HepG2 (cell line): ENCODE results near the gene PLK5. TPM values are rescaled to one million over a fixed set of nuclear protein-coding genes. Genes with fewer than 3 reads are reported as not detected.

Source experiments
- ATAC-seq: fragments of 200-7000 bp; cut with Tn5 transposase; 3 replicates; pipeline ENCODE4 v1.9.1; 2020; ENCODE audit warnings: mild to moderate bottlenecking, moderate library complexity
- BruUV-seq: library from RNA; stranded (reverse); fragments of 400-500 nt; replicated peaks from 2 replicates; lab custom pipeline; 2021; lab: Mats Ljungman, UMichigan
- CTCF ChIA-PET: fragments of 300-600 bp; formaldehyde crosslinking; extraction: SDS; loops from one replicate; lab custom pipeline; 2021; ENCODE audit warnings: low total read pairs, inconsistent platforms, low intra/inter-chr PET ratio; lab: Yijun Ruan, JAX
- POLR2A ChIA-PET: fragments of 350-600 bp; sonication (Branson Sonifier 250); formaldehyde crosslinking; loops from one replicate; lab custom pipeline; 2020; ENCODE audit warnings: antibody characterized with exemption, inconsistent platforms; lab: Yijun Ruan, JAX
- DNase-seq: peaks from one replicate; pipeline ENCODE4 v3.0.0-alpha.2; 2015; ENCODE audit warnings: low spot score
- FAIRE-seq: peaks from 3 replicates; lab custom pipeline; 2011; peaks lifted over from hg19 to GRCh38; lab: Jason Lieb, UNC
- H2AFZ ChIP-seq: one replicate; pipeline ENCODE4 v1.6.1; 2011; ENCODE audit warnings: low read length, inconsistent platforms
- H3K27ac ChIP-seq: fragments of 300-600 bp; 3 replicates; pipeline ENCODE4 v1.8.0; 2011; ENCODE audit warnings: mixed run types, mild to moderate bottlenecking, mixed read lengths, low read length, inconsistent platforms; ENCODE audit not compliant: insufficient read depth; ENCODE audit errors: extremely low read length
- H3K27me3 ChIP-seq, 2 experiments: fragments of 200-600 bp in 1 of 2; 2 replicates in 1 of 2; 3 replicates in 1 of 2; pipeline versions ENCODE4 v1.6.0 to v1.8.0; 2011; ENCODE audit warnings: low read length in 2 of 2, mild to moderate bottlenecking in 2 of 2, moderate library complexity in 2 of 2, inconsistent platforms in 1 of 2; ENCODE audit not compliant: insufficient read depth in 2 of 2, control insufficient read depth in 1 of 2
- H3K36me3 ChIP-seq, 2 experiments: fragments of 200-600 bp in 1 of 2; replicated peaks in 1 of 2; 2 replicates in 1 of 2; 3 replicates in 1 of 2; pipeline versions ENCODE4 v1.5.1 to v1.8.0; 2011; ENCODE audit warnings: low read length in 2 of 2, inconsistent platforms in 1 of 2; ENCODE audit not compliant: insufficient read depth in 2 of 2, control insufficient read depth in 1 of 2
- H3K4me1 ChIP-seq: 2 replicates; pipeline ENCODE4 v1.5.1; 2012; ENCODE audit warnings: low read length, inconsistent platforms; ENCODE audit not compliant: insufficient read depth
- H3K4me2 ChIP-seq: 2 replicates; pipeline ENCODE4 v1.6.0; 2011; ENCODE audit warnings: low read depth, low read length, inconsistent platforms
- H3K4me3 ChIP-seq, 3 experiments: fragments of 200-600 bp in 1 of 3; sonication (generic), shearing (Covaris generic) in 1 of 3; replicated peaks in 1 of 3; 2 replicates each; pipeline ENCODE4 v1.5.1; 2011 to 2016; ENCODE audit warnings: low read length in 3 of 3, inconsistent platforms in 2 of 3, low read depth in 2 of 3, mild to moderate bottlenecking in 2 of 3, control low read depth in 1 of 3, mixed read lengths in 1 of 3; ENCODE audit not compliant: insufficient read depth in 1 of 3
- H3K79me2 ChIP-seq: one replicate; pipeline ENCODE4 v1.6.1; 2011; ENCODE audit warnings: low read length, inconsistent platforms; ENCODE audit not compliant: insufficient read depth
- H3K9ac ChIP-seq: 2 replicates; pipeline ENCODE4 v1.6.0; 2011; ENCODE audit warnings: mild to moderate bottlenecking, low read depth, low read length, inconsistent platforms; ENCODE audit not compliant: insufficient read depth
- H3K9me3 ChIP-seq: 2 replicates; pipeline ENCODE4 v1.5.1; 2012; ENCODE audit warnings: mild to moderate bottlenecking, low read length
- H4K20me1 ChIP-seq: 2 replicates; pipeline ENCODE4 v1.6.0; 2011; ENCODE audit warnings: inconsistent platforms, mild to moderate bottlenecking, low read length, moderate library complexity; ENCODE audit not compliant: insufficient read depth
- ELK4 ChIP-seq: sonication (generic); formaldehyde crosslinking; IDR thresholded peaks from 2 replicates; pipeline ENCODE4 v1.9.0; 2021; ENCODE audit warnings: missing genetic modification reagents, borderline replicate concordance
- ETV6 ChIP-seq: sonication (generic); formaldehyde crosslinking; conservative IDR thresholded peaks from 2 replicates; pipeline ENCODE4 v1.4.0; 2020; ENCODE audit warnings: missing genetic modification reagents
- GABPB1 ChIP-seq: IDR thresholded peaks from 2 replicates; pipeline ENCODE4 v1.6.1; 2016; ENCODE audit warnings: mild to moderate bottlenecking, missing genetic modification reagents, moderate library complexity, missing compliant biosample characterization
- HNF4A ChIP-seq: sonication (generic); formaldehyde crosslinking; IDR thresholded peaks from 2 replicates; pipeline ENCODE4 v1.4.0; 2020; ENCODE audit warnings: missing genetic modification reagents
- HOXA9 ChIP-seq: sonication (generic); formaldehyde crosslinking; IDR thresholded peaks from 2 replicates; pipeline ENCODE4 v1.8.1; 2022; ENCODE audit warnings: missing genetic modification reagents, mild to moderate bottlenecking, moderate library complexity, borderline replicate concordance
- KLF11 ChIP-seq: IDR thresholded peaks from 2 replicates; pipeline ENCODE4 v1.6.1; 2016; ENCODE audit warnings: missing compliant biosample characterization
- NFKBIZ ChIP-seq: IDR thresholded peaks from 2 replicates; pipeline ENCODE4 v1.6.1; 2018; ENCODE audit warnings: missing genetic modification reagents, missing compliant biosample characterization
- NR2F1 ChIP-seq, 2 experiments: fragments of 450-650 bp in 1 of 2; formaldehyde crosslinking in 1 of 2; IDR thresholded peaks; 2 replicates each; pipeline versions ENCODE4 v1.5.0 to v1.6.1; 2016 to 2020; ENCODE audit warnings: mild to moderate bottlenecking in 1 of 2, missing compliant biosample characterization in 1 of 2, missing genetic modification reagents in 1 of 2, moderate library complexity in 1 of 2
- RBFOX2 ChIP-seq: fragments of 200-400 bp; formaldehyde crosslinking; IDR thresholded peaks from 2 replicates; pipeline ENCODE4 v1.6.1; 2017; ENCODE audit warnings: low read depth, mild to moderate bottlenecking, low read length
- RXRA ChIP-seq: sonication (generic); formaldehyde crosslinking; IDR thresholded peaks from 2 replicates; pipeline ENCODE4 v1.5.1; 2020; ENCODE audit warnings: missing genetic modification reagents
- SAP130 ChIP-seq: IDR thresholded peaks from 2 replicates; pipeline ENCODE4 v1.6.1; 2016; ENCODE audit warnings: low read depth
- SETDB1 ChIP-seq: sonication (generic); formaldehyde crosslinking; IDR thresholded peaks from 2 replicates; pipeline ENCODE4 v1.5.1; 2020; ENCODE audit warnings: missing genetic modification reagents, mild to moderate bottlenecking, borderline replicate concordance
- ZBTB49 ChIP-seq: sonication (generic); formaldehyde crosslinking; IDR thresholded peaks from 2 replicates; pipeline ENCODE4 v1.4.0; 2020; ENCODE audit warnings: missing genetic modification reagents, borderline replicate concordance
- ZNF563 ChIP-seq: sonication (generic); formaldehyde crosslinking; IDR thresholded peaks from 2 replicates; pipeline ENCODE4 v1.8.0; 2022; ENCODE audit warnings: mild to moderate bottlenecking, moderate library complexity, missing genetic modification reagents
- ZNF629 ChIP-seq: sonication (generic); formaldehyde crosslinking; conservative IDR thresholded peaks from 2 replicates; pipeline ENCODE4 v1.5.0; 2020; ENCODE audit warnings: missing genetic modification reagents
- ZNF703 ChIP-seq: sonication (generic); formaldehyde crosslinking; IDR thresholded peaks from 2 replicates; pipeline ENCODE4 v1.5.1; 2020; ENCODE audit warnings: missing genetic modification reagents, mild to moderate bottlenecking, moderate library complexity, borderline replicate concordance
- ZNF816 ChIP-seq: sonication (generic); formaldehyde crosslinking; IDR thresholded peaks from 2 replicates; pipeline ENCODE4 v1.8.0; 2022; ENCODE audit warnings: missing genetic modification reagents, mild to moderate bottlenecking, borderline replicate concordance
- ZNF883 ChIP-seq: sonication (generic); formaldehyde crosslinking; IDR thresholded peaks from 2 replicates; pipeline ENCODE4 v1.5.1; 2020; ENCODE audit warnings: mild to moderate bottlenecking, missing genetic modification reagents; ENCODE audit errors: not compliant biosample characterization
- WGBS: methylation state at CpG from one replicate; pipeline ENCODE4 v1.1.6; 2017; ENCODE audit warnings: low lambda C conversion rate; 5-methylcytosine and 5-hydroxymethylcytosine counted together
- in situ Hi-C: cut with HindIII; loops from 2 replicates; pipeline ENCODE4 v1.10.0; 2017; ENCODE audit warnings: low pct_unique_long_range_greater_than_20kb; ENCODE audit not compliant: extremely low pct_ligation_motif_present
- intact Hi-C: fragments of 100-400 bp; cut with micrococcal nuclease; formaldehyde crosslinking; loops from one replicate; pipeline ENCODE4 v1.10.0; 2022; ENCODE audit not compliant: unreplicated experiment
- polyA plus RNA-seq, 8 experiments: library from polyadenylated mRNA; depleted of rRNA in 3 of 8; stranded (reverse) in 7 of 8; unstranded in 1 of 8; fragments of >200 nt; fragmentation: Illumina TruSeq in 4 of 8; extraction: Trizol in 4 of 8; gene quantifications; 2 replicates each; pipeline versions ENCODE4 v1.2.1 to v1.2.3, GENCODE V29; 2011 to 2016; ENCODE audit warnings: low read depth in 4 of 8, missing spikeins in 1 of 8, mixed read lengths in 1 of 8; ENCODE audit not compliant: insufficient read depth in 1 of 8
- total RNA-seq, 5 experiments: library from RNA; depleted of rRNA; stranded (reverse); fragments of >200 nt; fragmentation: Illumina TruSeq; extraction: Trizol; gene quantifications; 2 replicates each; pipeline ENCODE4 v1.2.3, GENCODE V29; 2016; ENCODE audit warnings: low read depth in 1 of 5
- TF ChIP-seq, protein P1 (sequence below): sonication (generic); formaldehyde crosslinking; IDR thresholded peaks from 2 replicates; pipeline ENCODE4 v1.8.0; 2022; ENCODE audit warnings: mild to moderate bottlenecking, missing genetic modification reagents, moderate library complexity
- TF ChIP-seq, protein P2 (sequence below): sonication (generic); formaldehyde crosslinking; IDR thresholded peaks from 2 replicates; pipeline ENCODE4 v1.8.0; 2022; ENCODE audit warnings: mild to moderate bottlenecking, missing genetic modification reagents, moderate library complexity

PLK5 gene
- total and polyA plus RNA-seq, 2 of the 13 experiments (the other 11 are each of a cell fraction or from before 2014, with no cell fraction given) = not detected

GRCh38 chr19:1507763-1508506 lies 15.9 kb upstream of the PLK5 start:
- WGBS = 69% methylated on average over 36 of the region's 46 CpGs
- H3K4me1 ChIP-seq = peaks cover 39% of the 10 kb centered on the region
- no peak overlapping the region for H3K27ac ChIP-seq
- TF ChIP-seq, protein P1, sequence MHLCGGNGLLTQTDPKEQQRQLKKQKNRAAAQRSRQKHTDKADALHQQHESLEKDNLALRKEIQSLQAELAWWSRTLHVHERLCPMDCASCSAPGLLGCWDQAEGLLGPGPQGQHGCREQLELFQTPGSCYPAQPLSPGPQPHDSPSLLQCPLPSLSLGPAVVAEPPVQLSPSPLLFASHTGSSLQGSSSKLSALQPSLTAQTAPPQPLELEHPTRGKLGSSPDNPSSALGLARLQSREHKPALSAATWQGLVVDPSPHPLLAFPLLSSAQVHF (CRISPR knock-in tag) = no peak
- TF ChIP-seq GABPB1 (CRISPR knock-in tag) = peak; percentile 49; the same call in 1 of the 2 replicates
- TF ChIP-seq KLF11 (CRISPR knock-in tag) = no peak
- no peak for TF ChIP-seq ZBTB49 (CRISPR knock-in tag)
- TF ChIP-seq ZNF816 (CRISPR knock-in tag) = no peak
- no peak for TF ChIP-seq SETDB1 (CRISPR knock-in tag)
- no peak for TF ChIP-seq ZNF703
- TF ChIP-seq NR2F1 (CRISPR knock-in tag; IDR thresholded peaks at IDR 0.05) = no peak
- no peak for TF ChIP-seq NFKBIZ
- TF ChIP-seq, protein P2, sequence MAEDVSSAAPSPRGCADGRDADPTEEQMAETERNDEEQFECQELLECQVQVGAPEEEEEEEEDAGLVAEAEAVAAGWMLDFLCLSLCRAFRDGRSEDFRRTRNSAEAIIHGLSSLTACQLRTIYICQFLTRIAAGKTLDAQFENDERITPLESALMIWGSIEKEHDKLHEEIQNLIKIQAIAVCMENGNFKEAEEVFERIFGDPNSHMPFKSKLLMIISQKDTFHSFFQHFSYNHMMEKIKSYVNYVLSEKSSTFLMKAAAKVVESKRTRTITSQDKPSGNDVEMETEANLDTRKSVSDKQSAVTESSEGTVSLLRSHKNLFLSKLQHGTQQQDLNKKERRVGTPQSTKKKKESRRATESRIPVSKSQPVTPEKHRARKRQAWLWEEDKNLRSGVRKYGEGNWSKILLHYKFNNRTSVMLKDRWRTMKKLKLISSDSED (CRISPR knock-in tag) = no peak
- TF ChIP-seq HNF4A (CRISPR knock-in tag) = no peak
- peak; percentile 36; the same call in 1 of the 2 replicates for TF ChIP-seq SAP130 (CRISPR knock-in tag)
- TF ChIP-seq ZNF563 = no peak
- TF ChIP-seq HOXA9 = no peak
- no peak for TF ChIP-seq ELK4
- TF ChIP-seq ZNF883 (CRISPR knock-in tag) = no peak
- no peak for TF ChIP-seq ETV6 (CRISPR knock-in tag)
- no peak for TF ChIP-seq RXRA
- TF ChIP-seq ZNF629 = no peak
- TF ChIP-seq RBFOX2 = peak; percentile 68

More at GRCh38 chr19:1507763-1508506, 15.9 kb upstream of the PLK5 start:
- no peak overlapping the region for H3K9ac ChIP-seq
- no peak overlapping the region for H3K4me3 ChIP-seq
- FAIRE-seq (peak; percentile 4), DNase-seq (peak; percentile 54), ATAC-seq (peak; percentile 38)
- intact Hi-C loops (no loop called here), in situ Hi-C loops (no loop called here)
- no TSS peak for BruUV-seq
- H3K36me3 ChIP-seq = no peaks in the 10 kb centered on the region
- ChIA-PET CTCF (no interaction called here), POLR2A (interaction anchor here (2.1 kb wide), 1 partner anchor 15 kb away, joined by 8 read pairs; no protein-coding TSS in a partner anchor)
- H2AFZ ChIP-seq = no peak overlapping the region
- no peaks in the 10 kb centered on the region for H3K9me3 ChIP-seq
- H4K20me1 ChIP-seq = no peaks in the 10 kb centered on the region
- no peaks in the 10 kb centered on the region for H3K27me3 ChIP-seq
- no peak overlapping the region for H3K4me2 ChIP-seq
- H3K79me2 ChIP-seq = no peaks in the 10 kb centered on the region
